Kidney (tissue), 14 donors: ENCODE data around the gene OSTF1. TPM values are rescaled to one million over a fixed set of nuclear protein-coding genes. Genes with fewer than 3 reads are reported as not detected.

Experiments used
- DNase-seq, 5 donors: peaks; one replicate each; pipeline ENCODE4 v3.0.0-alpha.2; 2013 to 2020
- FAIRE-seq: peaks from 2 replicates; lab custom pipeline; 2012; peaks lifted over from hg19 to GRCh38; lab: Jason Lieb, UNC
- H3K27ac ChIP-seq, 2 donors: one replicate each; pipeline ENCODE4 v1.7.0; 2013; ENCODE audit warnings: low read depth in 2 of 2, low read length in 2 of 2, inconsistent platforms in 1 of 2
- H3K27me3 ChIP-seq: one replicate; pipeline ENCODE4 v1.7.1; 2013; ENCODE audit warnings: low read length, inconsistent platforms; ENCODE audit not compliant: control insufficient read depth, insufficient read depth
- H3K36me3 ChIP-seq, 3 donors: one replicate each; pipeline versions ENCODE4 v1.7.0 to v1.7.1; 2013; ENCODE audit warnings: low read length in 3 of 3, control low read depth in 1 of 3, inconsistent platforms in 1 of 3; ENCODE audit not compliant: insufficient read depth in 3 of 3, control insufficient read depth in 2 of 3
- H3K4me1 ChIP-seq, 3 donors: one replicate each; pipeline versions ENCODE4 v1.7.0 to v1.7.1; 2013; ENCODE audit warnings: low read length in 3 of 3, inconsistent platforms in 1 of 3, low read depth in 1 of 3; ENCODE audit not compliant: control insufficient read depth in 2 of 3, insufficient read depth in 2 of 3
- H3K4me3 ChIP-seq, 3 donors: one replicate each; pipeline versions ENCODE4 v1.7.0 to v1.8.1; 2013; ENCODE audit warnings: low read length in 3 of 3, control low read depth in 1 of 3, inconsistent platforms in 1 of 3
- H3K9ac ChIP-seq, 3 donors: one replicate each; pipeline versions ENCODE4 v1.7.0 to v1.7.1; 2013; ENCODE audit warnings: low read length in 3 of 3, control low read depth in 1 of 3, inconsistent platforms in 1 of 3
- H3K9me3 ChIP-seq, 3 donors: one replicate each; pipeline versions ENCODE4 v1.7.0 to v1.7.1; 2013; ENCODE audit warnings: low read length in 3 of 3, control low read depth in 1 of 3, inconsistent platforms in 1 of 3; ENCODE audit not compliant: control insufficient read depth in 2 of 3, insufficient read depth in 1 of 3
- CTCF ChIP-seq: IDR thresholded peaks from 3 replicates; pipeline ENCODE4 v1.5.1; 2012; ENCODE audit warnings: mild to moderate bottlenecking, moderate library complexity, borderline replicate concordance; ENCODE audit not compliant: insufficient read depth; ENCODE audit errors: extremely low read depth
- intact Hi-C: fragments of 100-400 bp; cut with DNase I; formaldehyde crosslinking; loops from one replicate; pipeline ENCODE4 v1.11.1; 2022
- polyA plus RNA-seq: library from polyadenylated mRNA; stranded (reverse); fragments of 350-450 nt; fragmentation: Illumina TruSeq; extraction: RNeasy Lipid Tissue Mini Kit (QIAGEN cat#74804); gene quantifications from one replicate; pipeline ENCODE4 v1.2.3, GENCODE V29; 2014; ENCODE audit warnings: low read depth, low replicate concordance; ENCODE audit not compliant: insufficient read depth
- total RNA-seq: library from RNA; stranded (reverse); fragmentation: NEBNext Ultra II Directional; extraction: Animal tissue kit (Norgen Biotek cat#: 25700); gene quantifications from one replicate; pipeline ENCODE4 v1.2.1, GENCODE V29; 2021
- donor health status: control.
- donor health status: control.
- donor health status: control.
- donor health status: control.
- donor health status: control.
- donor health status: DM: yes; HTN: yes; CAD: no.
- donor health status: Normal renal cell carcinoma (clear cell type).

OSTF1 gene
- total and polyA plus RNA-seq, 2 donors from 2014 or later: 42.8 to 52.7 TPM

GRCh38 chr9:75081632-75082031 lies 6.7 kb upstream of the OSTF1 start:
- Histone ChIP-seq H3K4me1 (peaks cover 0 to 23% (median 18%) of the 10 kb centered on the region in 3 donors), H3K9me3 (no peaks in the 10 kb centered on the region), H3K36me3 (peaks cover 0 to 14% (median 10%) of the 10 kb centered on the region in 3 donors), H3K27me3 (no peaks in the 10 kb centered on the region), H3K27ac (no peak overlapping the region), H3K9ac (no peak overlapping the region), H3K4me3 (no peak overlapping the region)
- intact Hi-C loops: no loop called here
- no peak for DNase-seq
- TF ChIP-seq CTCF: no peak
- no peak for FAIRE-seq

DNA sequence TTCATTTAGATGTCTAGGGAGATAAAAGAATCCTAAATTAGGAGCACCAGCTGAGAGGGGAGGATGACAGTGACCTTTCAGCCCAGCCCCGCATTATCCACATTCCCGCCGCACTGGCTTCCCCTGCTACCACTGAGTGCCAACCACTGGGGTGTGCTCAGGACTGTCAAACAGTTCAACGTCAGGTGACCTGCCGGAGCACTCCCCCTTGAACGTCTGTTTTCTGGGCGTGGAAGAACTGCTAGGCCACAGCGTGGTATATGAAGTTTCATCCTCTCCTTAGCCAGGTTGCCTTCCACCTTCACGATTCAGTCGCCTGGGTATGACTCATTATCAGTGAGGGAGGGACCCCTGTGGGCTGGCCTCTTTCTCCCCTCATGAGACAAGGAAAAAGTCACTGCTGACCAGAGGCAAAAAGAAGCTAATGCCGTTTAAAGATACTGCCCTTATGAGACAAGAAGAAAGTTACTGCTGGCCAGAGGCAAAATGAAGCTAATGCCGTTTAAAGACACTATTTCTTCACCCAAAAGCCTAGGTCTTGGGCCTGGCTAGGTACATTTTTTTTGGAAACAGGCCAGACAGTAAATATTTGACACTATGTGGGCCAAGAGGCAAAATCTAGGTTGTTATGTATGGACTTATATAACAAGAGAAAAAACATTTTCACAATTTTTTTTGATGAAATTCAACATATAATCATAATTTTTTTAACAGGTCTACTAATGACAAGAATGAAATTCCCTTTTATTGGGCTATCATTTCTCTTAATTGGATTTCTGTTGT lies 4.9 kb upstream of the OSTF1 start:
- DNase-seq: peak; percentile 30 to 77 (median 53)
- TF ChIP-seq CTCF: peak; percentile 12
- Histone ChIP-seq H3K9ac (no peak overlapping the region), H3K36me3 (peaks cover 0 to 14% (median 10%) of the 10 kb centered on the region in 3 donors), H3K4me1 (peaks cover 0 to 23% (median 18%) of the 10 kb centered on the region in 3 donors), H3K27me3 (no peaks in the 10 kb centered on the region), H3K4me3 (no peak overlapping the region), H3K27ac (peak overlapping the region; percentile 40 to 56), H3K9me3 (no peaks in the 10 kb centered on the region)
- FAIRE-seq: no peak
- intact Hi-C loops: no loop called here

DNA sequence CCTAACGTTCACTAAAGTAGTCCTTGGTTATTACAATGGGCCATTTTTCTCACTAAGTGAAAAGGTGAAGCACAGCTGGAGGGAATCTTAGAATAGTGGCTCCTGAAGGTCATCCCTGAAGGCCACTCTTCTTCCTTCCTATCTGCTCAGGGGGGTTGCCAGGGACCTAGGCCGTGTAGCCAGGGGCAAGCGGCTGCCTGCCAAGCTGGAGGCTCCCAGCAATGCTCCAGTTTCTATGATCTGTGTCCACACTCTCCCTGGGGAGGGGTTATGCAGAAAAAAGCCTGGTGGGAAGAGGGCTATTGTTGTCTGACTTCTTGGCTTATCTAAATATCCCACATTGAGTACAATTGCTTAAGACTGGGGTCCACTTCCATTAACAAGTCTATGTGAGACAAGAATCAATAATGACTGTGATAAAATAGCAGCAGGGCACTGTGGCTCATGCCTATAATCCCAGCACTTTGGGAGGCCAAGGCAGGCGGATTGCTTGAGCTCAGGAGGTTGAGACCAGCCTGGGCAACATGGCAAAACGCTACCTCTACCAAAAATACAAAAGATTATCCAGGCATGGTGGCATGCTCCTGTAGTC lies 4.1 kb upstream of the OSTF1 start:
- Histone ChIP-seq H3K9me3 (no peaks in the 10 kb centered on the region), H3K27ac (peak overlapping the region; percentile 40 to 56), H3K4me3 (no peak overlapping the region), H3K27me3 (no peaks in the 10 kb centered on the region), H3K36me3 (peaks cover 0 to 14% (median 10%) of the 10 kb centered on the region in 3 donors), H3K4me1 (peaks cover 0 to 23% (median 18%) of the 10 kb centered on the region in 3 donors), H3K9ac (peak overlapping the region in 1 of 3 donors; percentile 11)
- TF ChIP-seq CTCF: no peak
- intact Hi-C loops: no loop called here
- FAIRE-seq (no peak), DNase-seq (no peak)
